Measurements from ENCODE around the gene RD3L.
"Not testable (repeated sequence)": the region's sequence is repeated elsewhere in the genome, so short reads cannot be mapped to it uniquely, and the experiment has no call there.

RD3L gene

GRCh38 chr14:103941973-103942736, at the start of gene RD3L:
Gene RD3L, minus strand, starts transcription at chr14:103942529. Its CDS starts 834 bp downstream, at chr14:103941695.
- in situ Hi-C loops (cut with HindIII; ENCODE audit: low pct_ligation_motif_present, low sequenced_read_pairs) = no loop called here
- Histone ChIP-seq H3K4me3 (ENCODE audit: low read depth, low read length) (no peak within 1 kb of the TSS), H3K27ac (no peak within 1 kb of the TSS), H3K36me3 (replicated peaks) (no peaks in the 10 kb centered on the region), H3K27me3 (replicated peaks) (peaks cover 14% of the 10 kb centered on the region)
- DNase-seq = no peak
- no peak for TF ChIP-seq CTCF (IDR thresholded peaks at IDR 0.05; ENCODE audit: low read depth, low read length, missing control alignments)

- no peak overlapping the region for H3K27ac ChIP-seq
- no peak for TF ChIP-seq CTCF (IDR thresholded peaks at IDR 0.05; ENCODE audit: low read depth, low read length, missing control alignments)
- no peaks in the 10 kb centered on the region for H3K36me3 ChIP-seq (replicated peaks)
- no peak for DNase-seq
- H3K4me3 ChIP-seq (ENCODE audit: low read depth, low read length) = no peak overlapping the region
- in situ Hi-C loops (cut with HindIII; ENCODE audit: low pct_ligation_motif_present, low sequenced_read_pairs) = no loop called here
- H3K27me3 ChIP-seq (replicated peaks) = no peaks in the 10 kb centered on the region
Observed at GRCh38 chr14:103989964-103990363, 47.6 kb upstream of the RD3L start.

- no peak for DNase-seq
- no peaks in the 10 kb centered on the region for H3K27me3 ChIP-seq (replicated peaks)
- H3K4me3 ChIP-seq (ENCODE audit: low read depth, low read length) = no peak overlapping the region
- in situ Hi-C loops (cut with HindIII; ENCODE audit: low pct_ligation_motif_present, low sequenced_read_pairs) = no loop called here
- no peaks in the 10 kb centered on the region for H3K36me3 ChIP-seq (replicated peaks)
- no peak for TF ChIP-seq CTCF (IDR thresholded peaks at IDR 0.05; ENCODE audit: low read depth, low read length, missing control alignments)
- H3K27ac ChIP-seq = no peak overlapping the region
Observed at GRCh38 chr14:103989034-103989433, 46.7 kb upstream of the RD3L start.

GRCh38 chr14:103984196-103984595, 41.9 kb upstream of the RD3L start:
- in situ Hi-C loops (cut with HindIII; ENCODE audit: low pct_ligation_motif_present, low sequenced_read_pairs) = no loop called here
- Histone ChIP-seq H3K27ac (no peak overlapping the region), H3K4me3 (ENCODE audit: low read depth, low read length) (no peak overlapping the region), H3K27me3 (replicated peaks) (no peaks in the 10 kb centered on the region), H3K36me3 (replicated peaks) (no peaks in the 10 kb centered on the region)
- DNase-seq = no peak
- no peak for TF ChIP-seq CTCF (IDR thresholded peaks at IDR 0.05; ENCODE audit: low read depth, low read length, missing control alignments)

- H3K27ac ChIP-seq; in situ Hi-C loops (cut with HindIII; ENCODE audit: low pct_ligation_motif_present, low sequenced_read_pairs); H3K4me3 ChIP-seq (ENCODE audit: low read depth, low read length); H3K27me3 ChIP-seq (replicated peaks); H3K36me3 ChIP-seq (replicated peaks): not testable (repeated sequence)
- TF ChIP-seq CTCF (IDR thresholded peaks at IDR 0.05; ENCODE audit: low read depth, low read length, missing control alignments) = peak; percentile 49
- DNase-seq = peak; percentile 57
Observed at GRCh38 chr14:103980623-103981238, 38.4 kb upstream of the RD3L start.
